SK-N-SH treated with all-trans-retinoic acid at 6 μM for 48 hours (cell line): ENCODE data around the gene HPN.

Source experiments
- ARNTL ChIP-seq: fragments of 450-650 bp; formaldehyde crosslinking; IDR thresholded peaks from 2 replicates; pipeline ENCODE4 v1.5.0; 2020; ENCODE audit warnings: low read depth, mild to moderate bottlenecking, moderate library complexity, borderline replicate concordance
- BACH2 ChIP-seq: fragments of 250-450 bp; sonication (Bioruptor Pico); IDR thresholded peaks from 2 replicates; pipeline ENCODE4 v1.9.0; 2021; ENCODE audit warnings: mild to moderate bottlenecking, borderline replicate concordance
- CSDC2 ChIP-seq: fragments of 250-450 bp; sonication (Bioruptor Pico); IDR thresholded peaks from 2 replicates; pipeline ENCODE4 v1.5.0; 2020; ENCODE audit warnings: mild to moderate bottlenecking, moderate library complexity
- ESRRG ChIP-seq: fragments of 250-450 bp; sonication (Bioruptor Pico); IDR thresholded peaks from 2 replicates; pipeline ENCODE4 v1.6.1; 2021; ENCODE audit warnings: mild to moderate bottlenecking
- ISL1 ChIP-seq: fragments of 250-450 bp; sonication (Bioruptor Pico); IDR thresholded peaks from 2 replicates; pipeline ENCODE4 v2.1.2; 2022; ENCODE audit warnings: mild to moderate bottlenecking, moderate library complexity
- OSR1 ChIP-seq: fragments of 250-450 bp; sonication (Bioruptor Pico); IDR thresholded peaks from 2 replicates; pipeline ENCODE4 v1.8.0; 2022; ENCODE audit warnings: moderate library complexity, mild to moderate bottlenecking, inconsistent platforms
- TCF4 ChIP-seq: fragments of 250-450 bp; sonication (Bioruptor Pico); IDR thresholded peaks from 2 replicates; pipeline ENCODE4 v1.8.0; 2021; ENCODE audit warnings: mild to moderate bottlenecking, moderate library complexity, borderline replicate concordance
- ZC3H10 ChIP-seq: fragments of 250-450 bp; sonication (Bioruptor Pico); IDR thresholded peaks from 2 replicates; pipeline ENCODE4 v1.5.1; 2021; ENCODE audit warnings: mild to moderate bottlenecking, moderate library complexity
- ZFP3 ChIP-seq: fragments of 250-450 bp; sonication (Bioruptor Pico); IDR thresholded peaks from 2 replicates; pipeline ENCODE4 v1.5.0; 2020; ENCODE audit warnings: mild to moderate bottlenecking, moderate library complexity
- TF ChIP-seq, protein P1 (sequence below): fragments of 250-450 bp; sonication (Bioruptor Pico); IDR thresholded peaks from 2 replicates; pipeline ENCODE4 v1.5.0; 2020; ENCODE audit warnings: mild to moderate bottlenecking, moderate library complexity
- TF ChIP-seq, protein P2 (sequence below): fragments of 250-450 bp; sonication (Bioruptor Pico); IDR thresholded peaks from 2 replicates; pipeline ENCODE4 v1.8.0; 2020; ENCODE audit warnings: mild to moderate bottlenecking, moderate library complexity, borderline replicate concordance

DNA sequence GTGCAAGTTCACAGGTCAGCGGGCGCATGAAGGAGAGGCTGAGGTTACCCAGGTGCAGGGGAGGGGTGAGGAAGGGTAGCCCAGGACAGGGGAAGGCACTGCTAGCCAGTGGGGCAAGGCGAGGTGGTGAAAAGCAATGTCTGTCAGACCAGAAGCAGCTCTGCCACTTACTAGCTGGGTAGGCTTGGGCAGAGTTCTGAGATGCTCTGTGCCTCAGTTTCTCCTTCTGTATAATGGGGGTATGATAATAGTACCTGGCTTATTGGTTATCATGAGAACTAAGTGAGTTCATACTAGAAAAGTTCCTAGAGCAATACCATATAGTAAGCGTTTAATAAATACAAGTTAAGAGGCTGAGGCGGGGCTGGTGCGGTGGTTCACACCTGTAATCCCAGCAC is 25.6 kb upstream of the HPN start:
- TF ChIP-seq CSDC2 (CRISPR knock-in tag) (no peak), TCF4 (CRISPR knock-in tag) (no peak), ARNTL (no peak), OSR1 (no peak), BACH2 (CRISPR knock-in tag) (no peak), ZFP3 (CRISPR knock-in tag) (no peak), ZC3H10 (CRISPR knock-in tag) (no peak), ISL1 (CRISPR knock-in tag) (no peak), ESRRG (no peak)
- TF ChIP-seq, protein P1, sequence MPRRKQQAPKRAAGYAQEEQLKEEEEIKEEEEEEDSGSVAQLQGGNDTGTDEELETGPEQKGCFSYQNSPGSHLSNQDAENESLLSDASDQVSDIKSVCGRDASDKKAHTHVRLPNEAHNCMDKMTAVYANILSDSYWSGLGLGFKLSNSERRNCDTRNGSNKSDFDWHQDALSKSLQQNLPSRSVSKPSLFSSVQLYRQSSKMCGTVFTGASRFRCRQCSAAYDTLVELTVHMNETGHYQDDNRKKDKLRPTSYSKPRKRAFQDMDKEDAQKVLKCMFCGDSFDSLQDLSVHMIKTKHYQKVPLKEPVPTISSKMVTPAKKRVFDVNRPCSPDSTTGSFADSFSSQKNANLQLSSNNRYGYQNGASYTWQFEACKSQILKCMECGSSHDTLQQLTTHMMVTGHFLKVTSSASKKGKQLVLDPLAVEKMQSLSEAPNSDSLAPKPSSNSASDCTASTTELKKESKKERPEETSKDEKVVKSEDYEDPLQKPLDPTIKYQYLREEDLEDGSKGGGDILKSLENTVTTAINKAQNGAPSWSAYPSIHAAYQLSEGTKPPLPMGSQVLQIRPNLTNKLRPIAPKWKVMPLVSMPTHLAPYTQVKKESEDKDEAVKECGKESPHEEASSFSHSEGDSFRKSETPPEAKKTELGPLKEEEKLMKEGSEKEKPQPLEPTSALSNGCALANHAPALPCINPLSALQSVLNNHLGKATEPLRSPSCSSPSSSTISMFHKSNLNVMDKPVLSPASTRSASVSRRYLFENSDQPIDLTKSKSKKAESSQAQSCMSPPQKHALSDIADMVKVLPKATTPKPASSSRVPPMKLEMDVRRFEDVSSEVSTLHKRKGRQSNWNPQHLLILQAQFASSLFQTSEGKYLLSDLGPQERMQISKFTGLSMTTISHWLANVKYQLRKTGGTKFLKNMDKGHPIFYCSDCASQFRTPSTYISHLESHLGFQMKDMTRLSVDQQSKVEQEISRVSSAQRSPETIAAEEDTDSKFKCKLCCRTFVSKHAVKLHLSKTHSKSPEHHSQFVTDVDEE (CRISPR knock-in tag): no peak
- TF ChIP-seq, protein P2, sequence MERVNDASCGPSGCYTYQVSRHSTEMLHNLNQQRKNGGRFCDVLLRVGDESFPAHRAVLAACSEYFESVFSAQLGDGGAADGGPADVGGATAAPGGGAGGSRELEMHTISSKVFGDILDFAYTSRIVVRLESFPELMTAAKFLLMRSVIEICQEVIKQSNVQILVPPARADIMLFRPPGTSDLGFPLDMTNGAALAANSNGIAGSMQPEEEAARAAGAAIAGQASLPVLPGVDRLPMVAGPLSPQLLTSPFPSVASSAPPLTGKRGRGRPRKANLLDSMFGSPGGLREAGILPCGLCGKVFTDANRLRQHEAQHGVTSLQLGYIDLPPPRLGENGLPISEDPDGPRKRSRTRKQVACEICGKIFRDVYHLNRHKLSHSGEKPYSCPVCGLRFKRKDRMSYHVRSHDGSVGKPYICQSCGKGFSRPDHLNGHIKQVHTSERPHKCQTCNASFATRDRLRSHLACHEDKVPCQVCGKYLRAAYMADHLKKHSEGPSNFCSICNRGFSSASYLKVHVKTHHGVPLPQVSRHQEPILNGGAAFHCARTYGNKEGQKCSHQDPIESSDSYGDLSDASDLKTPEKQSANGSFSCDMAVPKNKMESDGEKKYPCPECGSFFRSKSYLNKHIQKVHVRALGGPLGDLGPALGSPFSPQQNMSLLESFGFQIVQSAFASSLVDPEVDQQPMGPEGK (CRISPR knock-in tag): no peak
